AG09309 (cell line): ENCODE results near the gene TRPM3.

ENCODE experiments used
- DNase-seq: peaks from one replicate; pipeline ENCODE4 v3.0.0-alpha.2; 2010; ENCODE audit warnings: low read depth
- H3K4me3 ChIP-seq: 2 replicates; pipeline ENCODE4 v1.5.1; 2011; ENCODE audit warnings: mild to moderate bottlenecking, low read depth, low read length, moderate library complexity; ENCODE audit not compliant: control insufficient read depth
- CTCF ChIP-seq: IDR thresholded peaks from 2 replicates; pipeline ENCODE4 v1.5.1; 2011; ENCODE audit warnings: mild to moderate bottlenecking, low read depth, low read length, inconsistent platforms; ENCODE audit not compliant: insufficient read depth, control insufficient read depth; ENCODE audit errors: missing control alignments

TRPM3 gene

DNA sequence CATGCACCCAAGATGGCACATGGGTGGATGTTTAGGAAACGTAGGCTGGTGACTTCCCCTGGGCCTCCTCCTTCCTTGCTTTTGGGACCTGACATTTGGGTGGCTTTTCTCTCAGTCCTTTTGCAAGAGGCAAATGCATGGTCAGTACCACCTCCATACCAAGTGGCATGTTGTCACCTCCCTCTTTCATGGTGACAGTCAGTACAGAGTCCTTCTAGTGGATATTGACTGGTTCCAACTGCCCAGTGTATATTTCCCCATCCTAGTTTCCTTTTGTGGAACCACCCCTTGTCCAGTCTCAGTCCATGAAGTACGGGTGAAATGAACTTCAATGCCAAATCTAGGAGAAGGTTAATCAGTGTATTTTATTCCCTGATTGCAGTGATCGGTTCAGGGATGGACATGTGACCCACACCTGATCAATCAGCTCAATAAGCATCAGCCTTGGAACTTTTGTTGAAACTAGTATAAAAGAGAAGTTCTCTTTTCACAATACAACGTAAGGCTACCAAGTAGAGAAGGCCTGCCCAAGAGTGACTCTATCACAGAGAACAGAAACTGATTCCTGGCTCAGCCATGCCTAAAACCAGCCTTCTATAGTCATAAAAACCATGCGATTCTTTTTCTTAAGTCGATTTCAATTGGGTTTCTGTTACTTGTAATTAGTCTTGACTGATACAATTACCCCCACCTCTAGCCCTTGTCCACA is 563.6 kb downstream of the TRPM3 start:
- H3K4me3 ChIP-seq, result no peak overlapping the region
- no peak for DNase-seq
- TF ChIP-seq CTCF, result no peak

- TF ChIP-seq CTCF, result no peak
- no peak overlapping the region for H3K4me3 ChIP-seq
- DNase-seq, result no peak
Measured at GRCh38 chr9:70556771-70557170, 564.6 kb downstream of the TRPM3 start.

DNA sequence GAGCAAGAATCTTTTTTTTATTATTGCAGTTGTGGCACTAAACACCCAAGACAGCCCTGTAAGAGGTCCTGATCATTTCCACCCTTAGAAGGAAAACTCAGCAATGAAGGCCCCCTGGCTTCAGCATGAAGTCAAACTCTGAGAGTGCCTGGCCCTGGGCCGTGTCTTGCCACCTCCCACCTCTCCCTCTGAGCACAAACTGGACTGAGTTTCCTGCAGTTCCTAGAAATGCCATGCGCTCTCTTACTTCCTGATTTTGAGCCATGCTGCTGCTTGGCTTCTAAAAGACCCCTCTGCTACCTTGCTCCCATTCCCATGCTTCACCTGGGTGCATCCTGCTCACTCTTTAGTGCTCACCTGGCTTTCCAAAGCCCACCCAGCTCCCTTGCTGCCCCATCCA is 566.5 kb downstream of the TRPM3 start:
- no peak overlapping the region for H3K4me3 ChIP-seq
- no peak for DNase-seq
- no peak for TF ChIP-seq CTCF

DNA sequence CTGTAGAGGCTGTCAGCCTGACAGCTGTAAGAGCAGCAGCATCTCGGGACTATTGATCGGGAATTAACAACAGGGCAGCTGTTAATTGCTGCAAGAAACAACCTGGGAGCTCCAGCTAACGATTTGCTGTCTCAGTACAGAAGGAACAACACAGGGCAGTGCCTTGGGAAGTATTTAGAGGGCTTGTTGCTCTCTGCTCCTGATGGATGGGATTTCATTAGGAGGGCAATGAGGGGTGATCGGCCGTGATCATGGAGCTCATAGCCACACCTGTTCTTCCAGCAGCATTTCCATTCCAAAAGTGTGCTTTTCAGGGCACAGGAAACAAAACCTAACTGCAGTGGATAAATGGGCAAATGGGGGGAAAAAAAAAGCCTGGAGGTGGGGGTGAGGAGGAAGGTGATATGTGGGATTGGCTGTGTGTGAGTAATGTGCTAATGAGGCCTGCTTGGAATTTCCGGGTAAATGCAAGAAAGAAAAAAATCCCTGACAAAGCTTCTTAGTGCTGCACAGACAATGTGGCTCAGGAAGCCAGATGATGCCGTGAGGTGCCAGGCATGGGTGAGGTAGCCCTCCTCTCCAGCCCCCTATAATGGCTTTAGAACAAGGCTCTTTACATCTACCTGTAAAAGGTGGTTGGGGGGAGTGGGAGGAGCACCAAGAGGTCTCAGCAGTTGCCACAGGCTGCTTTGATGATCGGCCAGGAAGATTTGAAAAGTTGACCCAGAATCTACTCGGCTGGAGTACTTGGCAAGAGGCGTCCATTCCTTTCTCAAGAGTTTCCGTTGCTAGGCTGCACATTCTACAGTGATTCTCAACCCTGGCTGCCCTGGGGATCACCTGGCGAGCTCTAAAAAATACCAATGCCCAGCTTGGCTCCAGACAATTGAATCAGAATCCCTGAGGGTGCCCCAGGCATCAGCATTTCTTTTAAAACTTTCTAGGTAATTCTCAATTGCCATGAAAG is 567.4 kb downstream of the TRPM3 start:
- no peak for DNase-seq
- H3K4me3 ChIP-seq, result no peak overlapping the region
- no peak for TF ChIP-seq CTCF

- no peak for TF ChIP-seq CTCF
- no peak overlapping the region for H3K4me3 ChIP-seq
- DNase-seq, result no peak
Measured at GRCh38 chr9:70552561-70552960, 568.9 kb downstream of the TRPM3 start.

DNA sequence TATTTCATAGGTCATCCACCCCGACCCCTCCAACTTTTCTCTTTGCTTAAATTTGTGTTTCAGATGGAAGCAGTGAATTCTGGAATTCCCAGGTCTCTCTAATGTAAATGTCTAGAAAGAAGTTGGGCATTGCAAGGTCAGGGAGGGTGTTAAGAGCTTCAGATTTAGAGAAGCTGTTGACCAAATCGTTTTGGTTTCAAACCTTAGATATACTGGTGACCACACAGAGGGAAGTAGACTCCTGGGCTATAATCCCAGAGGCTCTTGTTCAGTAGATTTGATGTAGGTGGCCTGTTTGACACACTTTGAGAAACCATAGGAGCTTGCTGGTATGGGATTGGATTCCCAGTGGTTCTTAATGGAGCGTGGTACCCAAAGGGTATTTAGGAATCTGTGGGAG is 569.6 kb downstream of the TRPM3 start:
- H3K4me3 ChIP-seq, result no peak overlapping the region
- TF ChIP-seq CTCF, result no peak
- DNase-seq, result no peak
